Activated CD4-positive, alpha-beta T cell treated with anti-CD3 and anti-CD28 coated beads for 1 hour (primary cell): Measurements from ENCODE around the gene DNAJC9.

Source experiments
- DNase-seq: peaks from one replicate; pipeline ENCODE4 v3.0.0-alpha.2; 2020

Gene DNAJC9

DNA sequence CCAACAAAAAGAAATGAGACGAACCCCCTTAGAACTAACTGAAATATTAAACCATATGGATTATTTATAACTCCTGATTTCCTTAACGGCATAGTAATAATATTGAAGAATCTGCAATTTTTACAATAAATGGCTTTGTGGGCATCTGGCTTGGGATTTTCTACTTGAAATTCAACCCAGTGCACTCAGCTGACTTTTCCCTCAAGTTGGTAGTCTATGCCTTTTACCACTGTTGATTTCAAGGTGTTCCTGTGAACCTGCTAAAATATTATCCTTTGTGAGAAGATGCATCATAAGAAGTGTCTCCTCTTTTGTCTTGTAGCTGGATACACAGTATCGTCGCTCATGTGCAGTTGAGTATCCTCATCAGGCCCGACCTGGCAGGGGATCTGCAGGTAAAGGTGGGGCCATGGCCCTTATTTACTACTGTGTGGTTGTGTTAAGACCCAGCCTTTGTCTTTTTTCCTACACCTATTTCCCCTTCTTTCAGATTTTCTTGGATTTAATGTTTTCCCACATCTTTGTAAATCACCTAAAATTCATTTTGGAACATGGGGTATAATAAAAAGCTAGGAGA is 8.0 kb downstream of the DNAJC9 start:
- no peak for DNase-seq

DNA sequence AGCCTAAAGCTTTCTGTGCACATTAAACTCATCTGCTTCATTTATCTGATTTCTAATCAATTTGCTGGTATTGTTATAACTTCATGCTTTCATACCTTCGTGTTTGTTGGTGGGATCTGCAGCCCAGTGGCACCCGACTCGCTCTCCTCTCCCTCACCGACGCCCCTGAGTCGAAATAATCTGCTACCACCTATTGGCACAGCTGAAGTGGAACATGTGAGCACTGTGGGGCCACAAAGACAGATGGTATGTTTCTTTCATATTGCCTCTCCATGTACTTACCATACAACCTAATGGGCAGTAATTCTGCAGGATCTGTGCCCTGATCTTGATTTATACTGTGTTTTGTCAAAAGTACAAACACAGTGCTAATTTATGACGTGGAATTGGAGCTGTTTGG is 12.4 kb downstream of the DNAJC9 start:
- DNase-seq, result no peak

DNA sequence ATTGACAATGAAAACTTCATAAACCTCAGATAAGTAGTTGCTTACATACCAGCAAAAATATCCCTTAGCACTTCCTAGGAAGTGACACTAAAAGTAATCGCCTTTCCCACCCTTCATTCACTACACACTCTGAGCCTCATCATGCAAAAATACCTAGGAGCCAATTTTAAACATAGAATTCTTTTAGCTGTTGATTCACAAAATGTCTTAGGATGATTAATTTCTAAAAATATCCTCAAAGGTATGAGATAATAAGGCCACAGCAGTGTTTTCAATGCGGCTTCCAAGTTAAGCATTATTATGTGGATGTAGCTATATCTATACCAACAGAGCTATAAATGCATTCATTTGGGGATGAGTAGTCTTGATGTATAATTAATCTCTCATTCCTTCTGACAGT is 13.2 kb downstream of the DNAJC9 start:
- no peak for DNase-seq

DNA sequence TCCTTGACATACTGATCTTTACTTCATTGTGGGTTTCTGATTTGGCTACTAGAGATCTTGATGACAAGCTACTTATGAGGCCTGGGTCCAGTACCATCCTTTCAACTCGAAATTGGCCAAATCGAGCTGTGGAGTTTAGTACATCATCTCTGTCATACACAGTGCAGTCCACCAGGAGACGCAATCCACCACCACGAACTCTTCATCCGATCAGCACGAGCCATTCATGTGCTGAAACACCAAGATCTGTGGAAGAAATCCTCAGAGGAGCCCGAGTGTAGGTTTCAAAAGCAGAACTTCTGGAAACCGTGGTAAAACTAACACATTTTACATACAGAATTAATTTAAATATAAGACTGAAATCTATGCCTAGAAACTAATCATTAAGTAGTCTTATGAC is 14.2 kb downstream of the DNAJC9 start:
- DNase-seq, result no peak

DNA sequence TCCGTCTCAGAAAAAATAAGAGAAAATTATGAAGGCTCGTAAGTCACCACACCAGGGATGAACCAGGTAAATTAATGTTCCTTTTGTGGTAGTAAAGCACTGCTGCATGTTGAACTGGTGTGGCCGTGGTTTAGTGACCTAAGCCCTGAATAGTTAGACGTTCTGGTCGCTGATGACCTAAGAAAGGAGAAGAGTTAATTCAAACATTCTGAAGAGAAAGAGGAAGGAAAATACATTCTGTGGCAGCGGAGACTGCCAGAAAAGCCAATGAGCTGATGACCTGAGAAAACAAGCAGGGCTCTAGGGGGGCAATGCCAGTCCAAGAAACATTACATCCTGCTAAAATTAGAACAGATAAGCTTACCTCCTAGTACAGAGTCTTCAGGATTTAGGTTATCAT is 17.5 kb downstream of the DNAJC9 start:
- no peak for DNase-seq

DNA sequence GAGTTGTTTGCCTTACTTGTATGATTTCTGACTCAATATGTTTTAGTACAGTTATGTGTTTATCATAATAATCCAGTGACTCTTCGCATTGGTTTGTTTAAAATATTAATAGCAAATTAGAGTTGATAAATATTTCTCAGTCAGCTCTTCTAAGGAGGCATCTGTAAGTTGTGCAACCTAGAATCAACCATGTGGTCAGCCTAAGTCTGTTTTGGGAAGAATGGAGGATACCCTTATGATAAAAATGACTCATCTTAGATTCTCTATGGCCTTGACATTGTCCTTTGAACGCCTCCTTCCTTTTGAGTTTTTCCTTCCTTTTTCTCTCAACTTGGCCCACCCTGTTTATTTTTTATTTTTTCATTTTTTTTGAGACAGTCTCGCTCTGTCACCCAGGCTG is 18.8 kb downstream of the DNAJC9 start:
- no peak for DNase-seq

DNA sequence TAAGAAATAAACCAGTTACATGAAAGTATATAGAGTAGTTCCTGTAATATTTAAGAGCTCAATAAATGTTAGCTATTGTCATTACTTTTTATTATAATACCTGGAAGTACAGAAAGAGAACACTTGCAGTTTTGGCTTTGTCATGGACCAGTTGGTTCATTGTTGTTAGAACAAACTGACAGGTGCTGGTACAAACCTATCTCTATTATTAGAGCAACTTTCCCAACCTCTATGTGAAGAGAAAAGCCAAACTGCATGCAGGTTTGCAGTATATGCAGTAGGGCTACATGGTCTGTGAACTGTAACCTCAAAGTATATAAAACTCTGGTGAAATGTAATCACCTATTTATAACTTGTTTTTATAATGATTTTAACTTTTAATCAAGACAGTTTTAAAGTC is 20.4 kb downstream of the DNAJC9 start:
- DNase-seq, result no peak

DNA sequence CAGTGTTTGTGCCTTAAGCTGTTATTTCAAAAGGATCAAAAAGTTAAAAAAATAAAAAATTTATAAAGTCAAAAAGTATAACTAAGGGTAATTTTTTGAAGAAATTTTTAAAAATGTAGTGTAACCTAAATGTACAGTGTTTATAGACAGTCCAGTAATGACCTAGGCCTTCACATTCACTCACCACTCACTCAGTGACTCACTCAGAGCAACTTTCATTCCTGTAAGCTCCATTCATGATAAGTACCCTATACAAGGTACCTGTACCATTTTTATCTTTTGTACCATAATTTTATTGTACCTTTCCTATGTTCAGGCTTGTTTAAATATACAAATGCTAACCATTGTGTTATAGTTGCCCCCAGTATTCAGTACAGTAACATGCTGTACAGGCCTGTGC is 21.5 kb downstream of the DNAJC9 start:
- DNase-seq, result no peak

DNA sequence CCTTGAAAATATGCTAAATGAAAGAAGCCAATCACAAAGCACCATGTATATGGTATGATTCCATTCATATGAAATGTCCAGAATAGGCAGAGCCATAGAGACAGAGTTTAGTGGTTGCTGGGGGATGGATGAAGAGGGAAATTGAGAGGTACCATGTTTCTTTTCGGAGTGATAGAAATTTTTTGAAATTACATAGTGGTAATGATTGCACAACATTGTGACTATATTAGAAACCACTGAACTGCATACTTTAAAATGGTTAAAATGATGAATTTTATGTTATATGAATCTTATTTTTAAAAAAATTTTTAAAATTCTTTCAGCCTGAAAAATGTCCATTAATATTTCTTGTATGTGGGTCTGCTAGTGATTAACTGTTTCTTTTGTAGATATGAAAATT is 26.1 kb downstream of the DNAJC9 start:
- DNase-seq, result no peak

DNA sequence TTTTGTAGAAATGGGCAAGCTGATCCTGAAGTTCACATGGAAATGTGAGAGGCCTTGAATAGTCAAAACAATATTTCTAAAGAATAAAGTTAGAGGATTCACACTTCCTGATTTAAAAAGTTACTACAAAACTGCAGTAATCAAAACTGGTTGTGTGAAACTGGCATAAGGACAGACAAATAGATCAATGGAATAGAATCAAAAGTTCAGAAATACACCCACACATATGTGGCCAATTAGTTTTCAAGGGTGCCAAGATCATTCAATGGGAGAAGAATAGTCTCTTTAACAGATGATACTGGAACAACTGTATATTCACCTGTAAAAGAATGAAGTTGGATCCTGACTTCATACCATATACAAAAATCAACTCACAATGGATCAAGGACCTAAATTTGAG is 27.7 kb downstream of the DNAJC9 start:
- no peak for DNase-seq

DNA sequence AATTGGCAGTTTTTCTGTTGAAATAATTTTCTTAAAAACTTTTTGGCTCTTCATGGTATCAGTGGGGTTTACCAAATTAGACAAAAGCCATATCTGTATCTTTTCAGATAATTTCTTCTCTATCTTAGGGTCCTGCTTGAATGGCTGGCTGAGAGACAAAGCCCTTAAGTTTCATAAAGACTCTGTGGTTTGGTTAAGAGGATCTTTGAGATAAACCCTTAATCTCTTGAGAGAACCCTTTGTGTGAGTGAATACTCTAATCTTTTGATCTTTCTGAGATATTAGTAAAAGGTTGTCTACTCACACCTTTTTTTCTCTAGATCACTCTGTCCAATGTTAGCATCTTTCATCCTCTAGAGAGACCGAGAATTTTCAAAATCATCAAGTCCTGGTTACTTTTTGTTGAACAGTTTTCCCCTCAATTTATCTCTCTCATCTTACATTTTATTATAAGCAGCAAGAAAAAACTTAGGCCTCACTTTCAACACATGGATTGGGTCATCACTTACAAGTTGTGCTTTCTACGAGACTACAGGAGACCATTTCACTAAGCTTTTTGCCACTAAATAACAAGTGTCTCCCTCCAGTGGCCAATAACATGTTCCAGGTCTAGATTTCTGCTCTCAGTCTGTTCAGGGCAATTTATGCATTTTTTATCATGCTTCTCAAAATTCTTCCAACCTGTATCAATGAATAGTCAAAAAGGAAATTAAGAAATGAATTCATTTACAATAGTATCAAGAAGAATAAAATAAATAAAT is 28.4 kb downstream of the DNAJC9 start:
- DNase-seq, result no peak

DNA sequence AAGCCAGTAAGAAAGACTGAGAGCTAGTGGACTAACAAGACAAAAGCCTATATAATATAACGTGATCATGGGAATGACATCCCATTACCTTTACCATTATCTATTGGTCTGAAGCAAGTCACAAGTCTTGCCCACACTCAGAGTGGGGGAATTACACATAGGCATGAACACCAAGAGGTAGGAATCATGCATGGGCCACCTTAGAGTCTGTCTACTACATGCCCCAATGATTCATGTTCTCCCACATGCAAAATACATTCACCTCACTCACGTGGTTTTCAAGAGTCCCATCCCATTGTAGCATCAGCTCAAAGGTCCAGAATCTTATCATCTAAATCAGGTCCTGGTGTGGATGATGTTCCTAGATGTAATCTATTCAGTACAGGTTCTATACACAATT is 29.4 kb downstream of the DNAJC9 start:
- no peak for DNase-seq

DNA sequence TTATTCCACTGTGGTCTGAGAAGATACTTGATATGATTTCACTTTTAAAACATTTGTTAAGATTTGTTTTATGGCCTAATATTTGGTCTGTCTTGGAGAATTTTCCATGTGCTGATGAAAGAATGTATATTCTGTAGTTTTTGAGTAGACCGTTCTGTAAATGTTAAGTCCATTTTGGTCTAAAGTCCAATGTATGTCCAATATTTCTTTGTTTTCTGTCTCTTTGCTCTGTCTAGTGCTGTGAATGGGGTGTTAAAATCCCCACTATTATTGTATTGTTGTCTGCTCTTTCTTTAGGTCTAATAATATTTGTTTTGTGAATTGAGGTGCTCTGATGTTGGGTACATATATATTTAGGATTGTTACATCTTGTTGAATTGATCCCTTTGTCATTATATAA is 31.3 kb downstream of the DNAJC9 start:
- no peak for DNase-seq

DNA sequence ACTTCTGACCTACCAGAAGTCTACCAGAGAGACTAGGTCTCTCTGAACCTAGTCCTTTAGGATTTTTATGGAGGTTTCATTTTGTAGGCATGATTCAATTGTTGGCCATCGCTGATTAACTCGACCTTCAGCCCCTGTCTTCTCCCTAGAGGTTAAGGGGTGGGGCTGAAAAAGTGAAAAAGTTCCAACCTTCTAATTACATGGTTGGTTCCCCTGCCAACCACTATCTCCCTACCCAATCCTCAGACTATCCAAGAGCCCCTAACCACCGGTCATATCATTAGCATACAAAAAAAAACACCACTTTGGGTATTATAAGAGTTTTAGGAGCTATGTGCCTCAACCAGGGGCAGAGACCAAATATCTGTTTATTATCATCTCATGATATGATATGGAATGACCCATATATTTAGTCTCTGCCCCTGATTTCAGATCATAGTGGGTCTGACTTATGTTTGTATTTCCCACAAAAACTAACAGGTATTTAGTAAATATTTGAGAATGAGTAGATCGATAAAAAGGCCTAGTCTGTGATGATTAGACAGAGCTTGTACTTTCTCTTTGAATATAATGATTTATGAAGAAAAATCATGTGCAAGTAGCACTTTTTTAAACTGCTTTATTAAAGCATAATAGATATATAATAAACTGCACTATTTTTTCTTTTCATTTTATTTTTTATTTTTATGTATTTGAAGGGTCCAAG is 35.8 kb downstream of the DNAJC9 start:
- no peak for DNase-seq

DNA sequence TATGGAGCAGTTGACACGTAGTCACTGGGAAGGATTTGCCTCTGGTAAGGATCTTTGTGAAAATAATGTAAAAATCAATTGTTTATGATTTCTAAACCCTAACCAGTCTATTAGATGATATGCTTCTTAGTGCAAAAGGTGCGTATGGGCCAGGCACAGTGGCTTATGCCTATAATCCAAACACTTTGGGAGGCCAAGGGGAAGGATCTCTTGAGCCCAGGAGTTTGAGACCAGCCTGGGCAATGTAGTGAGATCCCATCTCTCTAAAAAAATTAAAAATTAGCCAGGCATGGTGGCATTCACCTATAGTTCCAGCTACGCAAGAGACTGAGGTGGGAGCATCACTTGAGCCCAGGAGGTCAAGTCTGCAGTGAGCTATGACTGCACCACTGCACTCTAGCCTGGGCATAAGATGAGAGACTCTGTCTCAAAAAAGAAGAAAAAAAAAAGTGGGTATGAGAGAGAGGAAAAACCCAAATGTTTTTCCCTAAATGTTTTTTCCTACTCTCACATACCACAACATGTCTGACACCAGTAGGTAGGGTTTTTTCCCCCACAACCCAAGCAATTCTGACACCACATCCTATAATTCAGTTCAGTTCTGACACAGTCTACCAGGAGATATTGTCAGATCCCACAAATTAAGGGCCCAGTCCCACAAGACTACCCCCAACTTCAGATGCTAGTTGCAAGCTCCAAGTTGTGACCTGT is 36.5 kb downstream of the DNAJC9 start:
- no peak for DNase-seq

DNA sequence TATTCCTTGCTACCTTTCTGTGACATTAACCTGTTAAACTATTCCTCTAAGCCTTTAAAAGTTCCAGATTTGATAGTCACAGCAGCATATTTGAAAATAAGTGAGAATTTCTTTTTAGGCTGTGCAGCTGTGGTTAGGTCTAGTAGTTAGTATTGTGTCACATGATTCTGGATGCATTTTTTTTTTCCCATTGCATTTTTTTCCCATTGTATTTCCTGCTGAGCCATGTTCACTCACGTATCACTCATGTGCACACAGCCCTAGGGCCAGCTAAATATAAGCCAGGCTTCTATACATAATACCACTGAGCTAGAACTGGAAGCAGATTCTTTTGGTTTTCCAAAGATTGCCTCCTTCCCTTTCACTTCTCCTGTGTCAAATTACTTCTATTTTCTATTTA is 37.4 kb downstream of the DNAJC9 start:
- DNase-seq, result no peak

DNA sequence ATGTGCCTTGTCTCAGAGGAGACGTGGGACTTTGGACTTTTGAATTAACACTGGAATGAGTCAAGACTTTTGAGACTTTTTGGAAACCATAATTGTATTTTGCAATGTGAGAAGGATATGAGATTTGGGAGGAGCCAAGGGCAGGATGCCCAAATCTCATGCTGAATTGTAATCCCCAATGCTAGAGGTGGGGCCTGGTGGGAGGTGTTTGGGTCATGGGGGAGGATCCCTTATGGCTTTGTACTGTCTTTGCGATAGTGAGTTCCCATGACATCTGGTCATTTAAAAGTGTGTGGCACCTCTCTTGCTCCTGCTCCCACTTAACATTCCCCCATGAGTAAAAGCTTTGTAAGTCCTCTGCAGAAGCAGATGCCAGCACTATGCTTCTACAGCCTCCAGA is 39.2 kb downstream of the DNAJC9 start:
- DNase-seq, result no peak

DNA sequence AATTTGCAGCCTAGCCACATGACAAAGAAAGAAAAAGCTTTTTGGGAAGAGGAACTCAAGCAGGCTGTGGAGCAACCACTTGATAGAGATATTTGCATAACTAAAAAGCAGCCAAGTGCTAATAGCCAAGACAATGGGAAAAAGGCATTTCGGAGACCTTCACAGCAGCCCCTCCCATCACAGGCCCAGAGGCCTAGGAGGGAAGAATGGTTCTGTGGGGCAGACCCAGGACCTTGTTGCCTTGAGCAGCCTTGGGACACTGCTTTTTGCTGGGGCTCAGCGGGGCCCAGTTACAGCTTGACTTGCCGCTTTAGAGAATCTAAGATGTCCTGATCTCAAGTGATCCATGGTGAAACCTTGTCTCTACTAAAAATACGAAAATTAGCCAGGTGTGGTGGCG is 40.7 kb downstream of the DNAJC9 start:
- no peak for DNase-seq

DNA sequence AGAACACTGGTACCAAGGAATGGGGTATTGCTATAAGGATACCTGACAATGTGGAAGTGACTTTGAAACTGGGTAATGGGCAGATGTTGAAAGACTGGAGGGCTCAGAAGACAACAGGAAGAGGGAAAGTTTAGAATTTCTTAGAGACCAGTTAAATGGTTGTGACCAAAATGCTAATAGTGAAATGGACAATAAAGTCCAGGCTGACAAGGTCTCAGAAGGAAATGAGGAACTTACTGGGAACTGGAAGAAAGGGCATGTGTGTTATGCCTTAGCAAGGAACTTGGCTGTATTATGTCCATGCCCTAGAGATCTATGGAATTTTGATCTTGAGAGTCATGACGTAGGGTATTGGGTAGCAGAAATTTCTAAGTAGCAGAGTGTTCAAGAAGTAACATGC is 41.2 kb downstream of the DNAJC9 start:
- DNase-seq, result no peak

DNA sequence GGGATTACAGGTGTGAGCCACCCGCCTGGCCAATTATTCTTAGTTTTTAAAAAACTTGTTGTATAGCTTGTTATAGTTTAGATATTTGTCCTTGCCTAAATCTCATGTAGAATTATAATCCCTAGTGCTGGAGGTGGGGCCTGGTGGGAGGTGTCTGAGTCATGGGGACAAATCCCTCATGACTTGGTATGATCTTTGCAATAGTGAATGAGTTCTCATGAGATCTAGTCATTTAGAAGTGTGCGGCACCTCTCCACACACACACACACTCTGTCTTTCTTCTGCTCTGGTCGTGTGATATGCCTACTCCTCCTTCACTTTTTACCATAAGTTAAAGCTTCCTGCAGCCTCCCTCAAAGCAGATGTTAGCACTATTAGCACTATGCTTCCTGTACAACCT is 42.0 kb downstream of the DNAJC9 start:
- no peak for DNase-seq
